K562 (cell line): ENCODE measurements around the gene LY6G5B. TPM values are rescaled to one million over a fixed set of nuclear protein-coding genes. Genes with fewer than 3 reads are reported as not detected.
A peak's percentile ranks its signal among the peaks of the same experiment; 100 is the strongest.

Experiments used
- BHLHE40 ChIP-seq: IDR thresholded peaks from 2 replicates; pipeline ENCODE4 v1.6.1; 2011; ENCODE audit warnings: low read length, improper control_type of control experiment
- BRD9 ChIP-seq: fragments of 450-650 bp; IDR thresholded peaks from 2 replicates; pipeline ENCODE4 v1.6.1; 2018; ENCODE audit warnings: low read depth; ENCODE audit not compliant: partially characterized antibody
- CC2D1A ChIP-seq: fragments of 450-650 bp; IDR thresholded peaks from 2 replicates; pipeline ENCODE4 v1.6.1; 2017; ENCODE audit warnings: mild to moderate bottlenecking
- DNMT1 ChIP-seq: fragments of 450-650 bp; IDR thresholded peaks from 2 replicates; pipeline ENCODE4 v1.6.1; 2016; ENCODE audit warnings: antibody characterized with exemption, mild to moderate bottlenecking
- FUS ChIP-seq: fragments of 200-400 bp; formaldehyde crosslinking; optimal IDR thresholded peaks from 2 replicates; pipeline ENCODE3; 2017; ENCODE audit warnings: low read depth, low read length
- HSF4 ChIP-seq: fragments of 250-450 bp; sonication (Bioruptor Pico); IDR thresholded peaks from 2 replicates; pipeline ENCODE4 v2.1.2; 2022; ENCODE audit warnings: mild to moderate bottlenecking, moderate library complexity, borderline replicate concordance
- MCM7 ChIP-seq, 2 experiments: fragments of 450-650 bp; IDR thresholded peaks; 2 replicates each; pipeline ENCODE4 v1.6.1; 2016 to 2018
- MIER1 ChIP-seq: fragments of 450-650 bp; IDR thresholded peaks from 2 replicates; pipeline ENCODE4 v1.6.1; 2016; ENCODE audit warnings: antibody characterized with exemption, mild to moderate bottlenecking, low read depth
- MTA1 ChIP-seq: fragments of 450-650 bp; IDR thresholded peaks from 2 replicates; pipeline ENCODE4 v1.6.1; 2017; ENCODE audit warnings: borderline replicate concordance
- NCOA1 ChIP-seq: fragments of 450-650 bp; IDR thresholded peaks from 2 replicates; pipeline ENCODE4 v1.6.1; 2016; ENCODE audit warnings: low read depth
- NR2F6 ChIP-seq: fragments of 450-650 bp; formaldehyde crosslinking; IDR thresholded peaks from 2 replicates; pipeline ENCODE4 v1.4.0; 2020; ENCODE audit warnings: mild to moderate bottlenecking
- TAL1 ChIP-seq: fragments of 450-650 bp; IDR thresholded peaks from 2 replicates; pipeline ENCODE4 v1.6.1; 2016; ENCODE audit warnings: mild to moderate bottlenecking
- TCF15 ChIP-seq: fragments of 250-450 bp; sonication (Bioruptor Pico); IDR thresholded peaks from 2 replicates; pipeline ENCODE4 v1.8.0; 2022; ENCODE audit warnings: moderate library complexity, mild to moderate bottlenecking, inconsistent platforms
- THRAP3 ChIP-seq: fragments of 450-650 bp; IDR thresholded peaks from 2 replicates; pipeline ENCODE4 v1.6.1; 2016; ENCODE audit warnings: mild to moderate bottlenecking, inconsistent platforms, borderline replicate concordance
- polyA plus RNA-seq, 8 experiments: library from polyadenylated mRNA; depleted of rRNA in 4 of 8; stranded (reverse) in 5 of 8; unstranded in 3 of 8; fragments of >200 nt; fragmentation: Nextera tagmentation in 2 of 8; fragmentation: Illumina TruSeq in 1 of 8; extraction: Ambion mirVana in 2 of 8; extraction: Trizol in 1 of 8; gene quantifications; 2 replicates each; pipeline versions ENCODE4 v1.2.1 to v1.2.3, GENCODE V29; 2011 to 2014; ENCODE audit warnings: inconsistent platforms in 1 of 8, missing spikeins in 1 of 8
- total RNA-seq, 7 experiments: library from RNA; depleted of rRNA in 6 of 7; stranded (reverse); fragments of >200 nt in 6 of 7; fragmentation: Illumina TruSeq in 2 of 7; extraction: Trizol in 2 of 7; gene quantifications; 2 replicates each; pipeline versions ENCODE4 v1.2.1 to v1.2.3, GENCODE V29; 2011 to 2021; ENCODE audit warnings: low replicate concordance in 1 of 7
- TF ChIP-seq, protein P1 (sequence below): IDR thresholded peaks from 2 replicates; pipeline ENCODE4 v1.6.1; 2014; ENCODE audit warnings: antibody characterized with exemption
- TF ChIP-seq, protein P2 (sequence below): fragments of 450-650 bp; IDR thresholded peaks from 2 replicates; pipeline ENCODE4 v1.6.1; 2018; ENCODE audit warnings: mild to moderate bottlenecking, low read depth; ENCODE audit not compliant: partially characterized antibody

Gene LY6G5B
- total and polyA plus RNA-seq, 9 of the 15 experiments (the other 6 are each of a cell fraction or from before 2014, with no cell fraction given), result 6.0 to 27.0 (median 7.5) TPM

- TF ChIP-seq, protein P1, sequence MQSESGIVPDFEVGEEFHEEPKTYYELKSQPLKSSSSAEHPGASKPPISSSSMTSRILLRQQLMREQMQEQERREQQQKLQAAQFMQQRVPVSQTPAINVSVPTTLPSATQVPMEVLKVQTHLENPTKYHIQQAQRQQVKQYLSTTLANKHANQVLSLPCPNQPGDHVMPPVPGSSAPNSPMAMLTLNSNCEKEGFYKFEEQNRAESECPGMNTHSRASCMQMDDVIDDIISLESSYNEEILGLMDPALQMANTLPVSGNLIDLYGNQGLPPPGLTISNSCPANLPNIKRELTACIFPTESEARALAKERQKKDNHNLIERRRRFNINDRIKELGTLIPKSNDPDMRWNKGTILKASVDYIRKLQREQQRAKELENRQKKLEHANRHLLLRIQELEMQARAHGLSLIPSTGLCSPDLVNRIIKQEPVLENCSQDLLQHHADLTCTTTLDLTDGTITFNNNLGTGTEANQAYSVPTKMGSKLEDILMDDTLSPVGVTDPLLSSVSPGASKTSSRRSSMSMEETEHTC, result no peak
- no peak for TF ChIP-seq NR2F6 (CRISPR knock-in tag)
- TF ChIP-seq MIER1, result peak; percentile 35; the same call in 1 of the 2 replicates
- no peak for TF ChIP-seq MTA1
- no peak for TF ChIP-seq FUS
- TF ChIP-seq NCOA1, result peak; percentile 55; the same call in 1 of the 2 replicates
- peak; percentile 19 for TF ChIP-seq BRD9
- TF ChIP-seq TCF15 (CRISPR knock-in tag), result no peak
- TF ChIP-seq CC2D1A, result peak; percentile 68; the same call in 1 of the 2 replicates
- no peak for TF ChIP-seq BHLHE40
- TF ChIP-seq, protein P2, sequence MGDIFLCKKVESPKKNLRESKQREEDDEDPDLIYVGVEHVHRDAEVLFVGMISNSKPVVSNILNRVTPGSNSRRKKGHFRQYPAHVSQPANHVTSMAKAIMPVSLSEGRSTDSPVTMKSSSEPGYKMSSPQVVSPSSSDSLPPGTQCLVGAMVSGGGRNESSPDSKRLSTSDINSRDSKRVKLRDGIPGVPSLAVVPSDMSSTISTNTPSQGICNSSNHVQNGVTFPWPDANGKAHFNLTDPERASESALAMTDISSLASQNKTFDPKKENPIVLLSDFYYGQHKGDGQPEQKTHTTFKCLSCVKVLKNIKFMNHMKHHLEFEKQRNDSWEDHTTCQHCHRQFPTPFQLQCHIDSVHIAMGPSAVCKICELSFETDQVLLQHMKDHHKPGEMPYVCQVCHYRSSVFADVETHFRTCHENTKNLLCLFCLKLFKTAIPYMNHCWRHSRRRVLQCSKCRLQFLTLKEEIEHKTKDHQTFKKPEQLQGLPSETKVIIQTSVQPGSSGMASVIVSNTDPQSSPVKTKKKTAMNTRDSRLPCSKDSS, result peak; percentile 35
- 0 out of 2 replicates have a peak, but pooled peaks have one; percentile 43 for TF ChIP-seq DNMT1
- TF ChIP-seq MCM7 (IDR thresholded peaks at IDR 0.05), result no peak
- TF ChIP-seq TAL1, result no peak; the same call in 1 of the 2 replicates
- TF ChIP-seq THRAP3, result no peak
- TF ChIP-seq HSF4 (CRISPR knock-in tag), result no peak; the same call in 1 of the 2 replicates
Measured at GRCh38 chr6:31666337-31666965, 3.3 kb upstream of the LY6G5B start (continued).
